GM12878 (cell line): Measurements from ENCODE around the gene ZNF692. TPM values are rescaled to one million over a fixed set of nuclear protein-coding genes. Genes with fewer than 3 reads are reported as not detected.

Experiments used
- GATAD2B ChIP-seq: fragments of 450-650 bp; conservative IDR thresholded peaks from 2 replicates; pipeline ENCODE4 v1.6.1; 2017; ENCODE audit warnings: low read depth, mild to moderate bottlenecking, moderate library complexity
- RAD51 ChIP-seq: fragments of 450-650 bp; IDR thresholded peaks from 2 replicates; pipeline ENCODE4 v1.6.1; 2016; ENCODE audit warnings: moderate library complexity, mild to moderate bottlenecking, inconsistent platforms
- RELA ChIP-seq: fragments of 450-650 bp; IDR thresholded peaks from 2 replicates; pipeline ENCODE4 v1.8.0; 2014; ENCODE audit warnings: borderline replicate concordance; ENCODE audit not compliant: partially characterized antibody
- ZNF24 ChIP-seq: fragments of 450-650 bp; IDR thresholded peaks from 2 replicates; pipeline ENCODE4 v1.6.1; 2017; ENCODE audit warnings: antibody characterized with exemption, mild to moderate bottlenecking
- polyA plus RNA-seq, 11 experiments: library from polyadenylated mRNA; depleted of rRNA in 4 of 11; unstranded in 6 of 11; stranded (reverse) in 5 of 11; fragments of >200 nt; fragmentation: Nextera tagmentation in 4 of 11; fragmentation: Illumina TruSeq in 1 of 11; extraction: Ambion mirVana in 4 of 11; extraction: Trizol in 1 of 11; gene quantifications; 1 replicate in 1 of 11; 2 replicates in 10 of 11; pipeline versions ENCODE4 v1.2.1 to v1.2.3, GENCODE V29; 2011 to 2016; ENCODE audit warnings: inconsistent platforms in 2 of 11, missing spikeins in 2 of 11, low read depth in 1 of 11
- total RNA-seq, 4 experiments: library from RNA; depleted of rRNA in 3 of 4; stranded (reverse); fragments of >200 nt in 3 of 4; fragmentation: Illumina TruSeq in 1 of 4; extraction: Trizol in 1 of 4; gene quantifications; 2 replicates each; pipeline versions ENCODE4 v1.2.1 to v1.2.3, GENCODE V29; 2013 to 2021
- TF ChIP-seq, protein P1 (sequence below): IDR thresholded peaks from 2 replicates; pipeline ENCODE4 v1.6.1; 2011; ENCODE audit warnings: low read depth, mild to moderate bottlenecking, low read length, moderate library complexity, borderline replicate concordance; ENCODE audit errors: extremely low read depth
- TF ChIP-seq, protein P2 (sequence below): fragments of 450-650 bp; IDR thresholded peaks from 2 replicates; pipeline ENCODE4 v1.6.1; 2017; ENCODE audit warnings: mild to moderate bottlenecking, moderate library complexity
- TF ChIP-seq, protein P3 (sequence below): fragments of 150-350 bp; IDR thresholded peaks from 2 replicates; pipeline ENCODE4 v1.6.1; 2016; ENCODE audit warnings: low read depth, low read length

ZNF692 gene
- total and polyA plus RNA-seq, 10 of the 15 experiments (the other 5 are each of a cell fraction or from before 2014, with no cell fraction given): 5.3 to 76.6 (median 36.9) TPM

DNA sequence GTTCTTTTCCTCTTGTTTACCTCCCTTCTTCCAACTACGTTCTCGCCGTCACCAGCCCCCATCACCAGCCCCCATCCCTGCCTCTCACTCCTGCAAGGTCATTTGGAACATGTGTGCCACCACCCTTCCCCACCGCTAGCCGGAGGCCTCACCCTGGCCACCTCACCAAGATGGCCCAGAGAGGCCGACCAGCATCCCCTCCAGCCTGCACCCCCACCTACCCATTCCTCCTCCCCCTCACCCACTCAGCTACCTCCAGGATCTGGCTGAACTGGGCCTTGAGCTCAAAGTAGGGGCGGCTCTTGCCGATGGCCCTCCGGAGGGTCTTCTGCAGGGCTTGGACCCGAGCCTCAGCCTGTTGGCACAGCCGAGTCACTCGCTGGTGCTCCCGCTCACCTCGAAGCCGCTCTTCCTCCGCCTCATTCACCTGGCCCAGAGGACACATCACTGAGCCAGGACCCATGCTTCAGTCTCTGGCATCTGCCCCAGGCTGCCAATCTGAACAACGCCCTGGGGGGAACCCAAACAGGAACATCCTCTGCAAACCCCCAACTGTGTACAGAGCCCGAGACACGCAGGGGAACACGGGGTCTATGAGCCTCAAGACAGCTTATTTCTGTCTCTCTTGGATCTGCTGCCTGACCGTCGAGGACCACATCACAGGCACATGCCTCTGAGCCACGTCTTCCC, 46.0 kb downstream of the ZNF692 start (continued):
- TF ChIP-seq, protein P1, sequence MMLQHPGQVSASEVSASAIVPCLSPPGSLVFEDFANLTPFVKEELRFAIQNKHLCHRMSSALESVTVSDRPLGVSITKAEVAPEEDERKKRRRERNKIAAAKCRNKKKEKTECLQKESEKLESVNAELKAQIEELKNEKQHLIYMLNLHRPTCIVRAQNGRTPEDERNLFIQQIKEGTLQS: no peak
- TF ChIP-seq RELA (no peak), ZNF24 (no peak), GATAD2B (no peak), RAD51 (no peak)
- TF ChIP-seq, protein P2, sequence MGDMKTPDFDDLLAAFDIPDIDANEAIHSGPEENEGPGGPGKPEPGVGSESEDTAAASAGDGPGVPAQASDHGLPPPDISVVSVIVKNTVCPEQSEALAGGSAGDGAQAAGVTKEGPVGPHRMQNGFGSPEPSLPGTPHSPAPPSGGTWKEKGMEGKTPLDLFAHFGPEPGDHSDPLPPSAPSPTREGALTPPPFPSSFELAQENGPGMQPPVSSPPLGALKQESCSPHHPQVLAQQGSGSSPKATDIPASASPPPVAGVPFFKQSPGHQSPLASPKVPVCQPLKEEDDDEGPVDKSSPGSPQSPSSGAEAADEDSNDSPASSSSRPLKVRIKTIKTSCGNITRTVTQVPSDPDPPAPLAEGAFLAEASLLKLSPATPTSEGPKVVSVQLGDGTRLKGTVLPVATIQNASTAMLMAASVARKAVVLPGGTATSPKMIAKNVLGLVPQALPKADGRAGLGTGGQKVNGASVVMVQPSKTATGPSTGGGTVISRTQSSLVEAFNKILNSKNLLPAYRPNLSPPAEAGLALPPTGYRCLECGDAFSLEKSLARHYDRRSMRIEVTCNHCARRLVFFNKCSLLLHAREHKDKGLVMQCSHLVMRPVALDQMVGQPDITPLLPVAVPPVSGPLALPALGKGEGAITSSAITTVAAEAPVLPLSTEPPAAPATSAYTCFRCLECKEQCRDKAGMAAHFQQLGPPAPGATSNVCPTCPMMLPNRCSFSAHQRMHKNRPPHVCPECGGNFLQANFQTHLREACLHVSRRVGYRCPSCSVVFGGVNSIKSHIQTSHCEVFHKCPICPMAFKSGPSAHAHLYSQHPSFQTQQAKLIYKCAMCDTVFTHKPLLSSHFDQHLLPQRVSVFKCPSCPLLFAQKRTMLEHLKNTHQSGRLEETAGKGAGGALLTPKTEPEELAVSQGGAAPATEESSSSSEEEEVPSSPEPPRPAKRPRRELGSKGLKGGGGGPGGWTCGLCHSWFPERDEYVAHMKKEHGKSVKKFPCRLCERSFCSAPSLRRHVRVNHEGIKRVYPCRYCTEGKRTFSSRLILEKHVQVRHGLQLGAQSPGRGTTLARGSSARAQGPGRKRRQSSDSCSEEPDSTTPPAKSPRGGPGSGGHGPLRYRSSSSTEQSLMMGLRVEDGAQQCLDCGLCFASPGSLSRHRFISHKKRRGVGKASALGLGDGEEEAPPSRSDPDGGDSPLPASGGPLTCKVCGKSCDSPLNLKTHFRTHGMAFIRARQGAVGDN: no peak
- TF ChIP-seq, protein P3, sequence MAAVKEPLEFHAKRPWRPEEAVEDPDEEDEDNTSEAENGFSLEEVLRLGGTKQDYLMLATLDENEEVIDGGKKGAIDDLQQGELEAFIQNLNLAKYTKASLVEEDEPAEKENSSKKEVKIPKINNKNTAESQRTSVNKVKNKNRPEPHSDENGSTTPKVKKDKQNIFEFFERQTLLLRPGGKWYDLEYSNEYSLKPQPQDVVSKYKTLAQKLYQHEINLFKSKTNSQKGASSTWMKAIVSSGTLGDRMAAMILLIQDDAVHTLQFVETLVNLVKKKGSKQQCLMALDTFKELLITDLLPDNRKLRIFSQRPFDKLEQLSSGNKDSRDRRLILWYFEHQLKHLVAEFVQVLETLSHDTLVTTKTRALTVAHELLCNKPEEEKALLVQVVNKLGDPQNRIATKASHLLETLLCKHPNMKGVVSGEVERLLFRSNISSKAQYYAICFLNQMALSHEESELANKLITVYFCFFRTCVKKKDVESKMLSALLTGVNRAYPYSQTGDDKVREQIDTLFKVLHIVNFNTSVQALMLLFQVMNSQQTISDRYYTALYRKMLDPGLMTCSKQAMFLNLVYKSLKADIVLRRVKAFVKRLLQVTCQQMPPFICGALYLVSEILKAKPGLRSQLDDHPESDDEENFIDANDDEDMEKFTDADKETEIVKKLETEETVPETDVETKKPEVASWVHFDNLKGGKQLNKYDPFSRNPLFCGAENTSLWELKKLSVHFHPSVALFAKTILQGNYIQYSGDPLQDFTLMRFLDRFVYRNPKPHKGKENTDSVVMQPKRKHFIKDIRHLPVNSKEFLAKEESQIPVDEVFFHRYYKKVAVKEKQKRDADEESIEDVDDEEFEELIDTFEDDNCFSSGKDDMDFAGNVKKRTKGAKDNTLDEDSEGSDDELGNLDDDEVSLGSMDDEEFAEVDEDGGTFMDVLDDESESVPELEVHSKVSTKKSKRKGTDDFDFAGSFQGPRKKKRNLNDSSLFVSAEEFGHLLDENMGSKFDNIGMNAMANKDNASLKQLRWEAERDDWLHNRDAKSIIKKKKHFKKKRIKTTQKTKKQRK: no peak
